Chondrocyte (in vitro differentiated cells): ENCODE measurements around the gene IMMP2L. TPM values are rescaled to one million over a fixed set of nuclear protein-coding genes. Genes with fewer than 3 reads are reported as not detected.

ENCODE experiments used
- DNase-seq: peaks from one replicate; pipeline ENCODE4 v3.0.0; 2021; ENCODE audit warnings: mixed read lengths, low spot score
- H3K27ac Mint-ChIP-seq: one replicate; pipeline ENCODE4 v1.8.0; 2021; ENCODE audit warnings: mild to moderate bottlenecking, moderate library complexity, mixed read lengths; ENCODE audit not compliant: unreplicated experiment
- H3K27me3 Mint-ChIP-seq: 2 replicates; pipeline ENCODE4 v1.8.0; 2021; ENCODE audit warnings: low read depth, mixed read lengths
- H3K36me3 Mint-ChIP-seq: 2 replicates; pipeline ENCODE4 v1.8.0; 2021; ENCODE audit warnings: low read depth, mixed read lengths
- H3K4me1 Mint-ChIP-seq: 2 replicates; pipeline ENCODE4 v1.8.0; 2021; ENCODE audit warnings: low read depth, mild to moderate bottlenecking, mixed read lengths
- H3K4me3 Mint-ChIP-seq: one replicate; pipeline ENCODE4 v1.8.0; 2021; ENCODE audit warnings: mild to moderate bottlenecking, moderate library complexity, mixed read lengths; ENCODE audit not compliant: unreplicated experiment
- H3K9me3 Mint-ChIP-seq: 2 replicates; pipeline ENCODE4 v1.8.0; 2021; ENCODE audit warnings: low read depth, mixed read lengths
- total RNA-seq: library from RNA; stranded (reverse); gene quantifications from 3 replicates; pipeline ENCODE4 v1.2.1, GENCODE V29; 2021
- TF ChIP-seq, protein P1 (sequence below): fragments of 200-600 bp; sonication (generic); IDR thresholded peaks from 2 replicates; pipeline ENCODE4 v1.5.0; 2021; ENCODE audit warnings: antibody characterized with exemption, mild to moderate bottlenecking, moderate library complexity

The IMMP2L gene
- total RNA-seq, 1 donor from 2014 or later: 6.1 TPM

- no peak for DNase-seq
- Mint-ChIP-seq H3K36me3 (no peaks in the 10 kb centered on the region), H3K9me3 (peaks cover 7% of the 10 kb centered on the region), H3K27ac (no peak overlapping the region), H3K4me1 (peaks cover 7% of the 10 kb centered on the region), H3K27me3 (no peaks in the 10 kb centered on the region), H3K4me3 (no peak overlapping the region)
- TF ChIP-seq, protein P1, sequence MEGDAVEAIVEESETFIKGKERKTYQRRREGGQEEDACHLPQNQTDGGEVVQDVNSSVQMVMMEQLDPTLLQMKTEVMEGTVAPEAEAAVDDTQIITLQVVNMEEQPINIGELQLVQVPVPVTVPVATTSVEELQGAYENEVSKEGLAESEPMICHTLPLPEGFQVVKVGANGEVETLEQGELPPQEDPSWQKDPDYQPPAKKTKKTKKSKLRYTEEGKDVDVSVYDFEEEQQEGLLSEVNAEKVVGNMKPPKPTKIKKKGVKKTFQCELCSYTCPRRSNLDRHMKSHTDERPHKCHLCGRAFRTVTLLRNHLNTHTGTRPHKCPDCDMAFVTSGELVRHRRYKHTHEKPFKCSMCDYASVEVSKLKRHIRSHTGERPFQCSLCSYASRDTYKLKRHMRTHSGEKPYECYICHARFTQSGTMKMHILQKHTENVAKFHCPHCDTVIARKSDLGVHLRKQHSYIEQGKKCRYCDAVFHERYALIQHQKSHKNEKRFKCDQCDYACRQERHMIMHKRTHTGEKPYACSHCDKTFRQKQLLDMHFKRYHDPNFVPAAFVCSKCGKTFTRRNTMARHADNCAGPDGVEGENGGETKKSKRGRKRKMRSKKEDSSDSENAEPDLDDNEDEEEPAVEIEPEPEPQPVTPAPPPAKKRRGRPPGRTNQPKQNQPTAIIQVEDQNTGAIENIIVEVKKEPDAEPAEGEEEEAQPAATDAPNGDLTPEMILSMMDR: no peak
These were observed 329.8 kb downstream of the IMMP2L start for GRCh38 chr7:111232249-111233084.

GRCh38 chr7:111229916-111230315 lies 332.4 kb downstream of the IMMP2L start:
- DNase-seq: no peak
- no peaks in the 10 kb centered on the region for H3K9me3 Mint-ChIP-seq
- H3K4me1 Mint-ChIP-seq: peaks cover 13% of the 10 kb centered on the region
- TF ChIP-seq, protein P1: no peak
- H3K27ac Mint-ChIP-seq: no peak overlapping the region
- H3K4me3 Mint-ChIP-seq: no peak overlapping the region
- H3K27me3 Mint-ChIP-seq: no peaks in the 10 kb centered on the region
- no peaks in the 10 kb centered on the region for H3K36me3 Mint-ChIP-seq

DNA sequence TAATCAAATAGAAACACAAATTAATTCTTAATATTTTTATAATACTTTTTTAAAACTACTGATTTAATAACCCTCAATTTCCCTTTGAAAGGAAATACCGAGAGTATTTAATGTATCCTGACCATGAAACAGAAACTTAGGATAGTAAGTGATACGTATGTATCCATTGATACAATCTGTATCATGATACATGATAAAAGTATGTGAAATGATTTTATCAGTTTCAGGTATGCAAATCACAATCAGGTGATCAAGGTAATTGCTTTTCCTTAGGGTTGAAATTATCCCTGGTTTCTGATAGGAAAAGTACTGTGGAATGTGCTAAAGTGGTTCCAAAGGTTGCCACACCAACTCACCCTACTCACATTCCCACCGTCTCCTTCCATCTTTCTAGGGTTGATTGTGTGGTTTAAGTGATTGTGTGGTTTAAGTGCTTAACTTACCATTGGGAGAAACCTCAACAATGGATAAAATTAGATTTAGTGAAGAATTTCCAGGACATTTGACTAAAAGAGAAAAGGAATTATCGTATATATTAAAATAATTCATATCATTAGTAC lies 333.0 kb downstream of the IMMP2L start:
- no peaks in the 10 kb centered on the region for H3K36me3 Mint-ChIP-seq
- DNase-seq: no peak

GRCh38 chr7:111228437-111228836 lies 333.9 kb downstream of the IMMP2L start:
- Mint-ChIP-seq H3K4me1 (peaks cover 13% of the 10 kb centered on the region), H3K36me3 (no peaks in the 10 kb centered on the region), H3K4me3 (no peak overlapping the region), H3K27me3 (no peaks in the 10 kb centered on the region), H3K27ac (no peak overlapping the region), H3K9me3 (no peaks in the 10 kb centered on the region)
- TF ChIP-seq, protein P1: no peak
- no peak for DNase-seq

More for the DNA sequence above, 333.0 kb downstream of the IMMP2L start:
- Mint-ChIP-seq H3K4me3 (no peak overlapping the region), H3K27me3 (no peaks in the 10 kb centered on the region), H3K9me3 (no peaks in the 10 kb centered on the region), H3K4me1 (peaks cover 13% of the 10 kb centered on the region), H3K27ac (no peak overlapping the region)
- TF ChIP-seq, protein P1: no peak

- Mint-ChIP-seq H3K9me3 (no peaks in the 10 kb centered on the region), H3K27me3 (no peaks in the 10 kb centered on the region), H3K36me3 (no peaks in the 10 kb centered on the region), H3K27ac (no peak overlapping the region), H3K4me1 (peaks cover 6% of the 10 kb centered on the region), H3K4me3 (no peak overlapping the region)
- TF ChIP-seq, protein P1: no peak
- no peak for DNase-seq
These were observed 335.5 kb downstream of the IMMP2L start for GRCh38 chr7:111226800-111227199.
